Activated naive CD8-positive, alpha-beta T cell (primary cell): Measurements from ENCODE around the gene HABP4.
"Not testable (repeated sequence)": the region's sequence is repeated elsewhere in the genome, so short reads cannot be mapped to it uniquely, and the experiment has no call there.

ENCODE experiments used
- H3K27ac Mint-ChIP-seq: one replicate; pipeline ENCODE4 v1.8.0; 2021; ENCODE audit warnings: mixed read lengths
- H3K27me3 Mint-ChIP-seq: one replicate; pipeline ENCODE4 v1.8.0; 2021; ENCODE audit warnings: mixed read lengths
- H3K36me3 Mint-ChIP-seq: one replicate; pipeline ENCODE4 v1.8.0; 2021; ENCODE audit warnings: mixed read lengths
- H3K4me1 Mint-ChIP-seq: one replicate; pipeline ENCODE4 v1.8.0; 2021; ENCODE audit warnings: low read depth, mixed read lengths
- H3K4me3 Mint-ChIP-seq: one replicate; pipeline ENCODE4 v1.8.0; 2021; ENCODE audit warnings: mild to moderate bottlenecking, mixed read lengths
- H3K9me3 Mint-ChIP-seq: one replicate; pipeline ENCODE4 v1.8.0; 2021; ENCODE audit warnings: low read depth, mixed read lengths

HABP4 gene

DNA sequence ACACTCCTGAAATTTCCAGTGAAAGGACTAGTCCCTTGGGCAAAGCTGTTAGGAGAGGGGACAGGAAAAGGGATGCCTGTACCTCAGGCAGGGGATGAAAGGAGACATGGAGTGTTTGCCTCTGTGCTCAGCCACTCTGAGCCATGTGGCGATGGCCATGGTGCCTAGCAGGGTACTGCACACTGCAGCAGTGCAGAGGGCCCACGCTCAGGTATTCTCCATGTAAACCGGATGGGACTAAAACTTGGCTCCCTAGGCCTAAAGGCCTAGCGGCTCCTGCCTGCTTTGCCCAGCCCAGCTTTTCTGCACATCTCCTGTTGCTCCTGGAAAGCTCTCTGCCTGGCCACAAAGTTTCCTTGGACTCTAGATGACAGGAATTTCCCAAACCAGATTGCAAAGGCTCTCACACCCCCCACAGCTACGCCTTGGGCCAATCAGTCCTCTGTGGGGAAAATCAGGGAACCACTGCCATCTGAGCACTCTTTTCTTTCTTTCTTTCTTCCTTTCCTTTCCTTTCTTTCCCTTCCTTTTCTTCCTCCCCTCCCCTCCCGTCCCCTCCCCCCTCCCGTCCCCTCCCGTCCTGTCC, 44.3 kb downstream of the HABP4 start:
- Mint-ChIP-seq H3K27me3 (no peaks in the 10 kb centered on the region), H3K4me3 (no peak overlapping the region), H3K27ac (no peak overlapping the region), H3K36me3 (peaks cover 4% of the 10 kb centered on the region), H3K9me3 (no peaks in the 10 kb centered on the region), H3K4me1 (peaks cover 9% of the 10 kb centered on the region)

DNA sequence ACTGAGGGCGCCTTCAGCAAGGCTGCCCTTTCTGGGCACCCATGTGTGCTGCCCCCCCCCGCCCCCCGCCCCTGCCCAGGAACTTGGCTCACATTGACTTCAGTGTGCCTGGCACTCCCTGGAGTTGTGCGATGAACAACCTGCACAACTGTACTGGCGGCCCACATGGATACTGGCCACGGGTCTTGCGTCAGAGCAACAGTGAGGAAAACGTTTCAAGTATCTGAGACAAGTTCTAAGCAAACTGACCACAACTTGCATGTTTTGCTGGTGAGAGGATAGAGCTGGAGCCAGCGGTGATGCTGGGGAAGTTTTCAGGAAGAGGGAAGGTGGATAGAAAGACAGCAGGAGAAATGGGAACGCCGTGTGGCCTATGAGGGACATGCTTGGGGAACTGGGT, 45.4 kb downstream of the HABP4 start:
- Mint-ChIP-seq H3K4me3 (no peak overlapping the region), H3K9me3 (no peaks in the 10 kb centered on the region), H3K36me3 (peaks cover 2% of the 10 kb centered on the region), H3K27me3 (no peaks in the 10 kb centered on the region), H3K4me1 (peaks cover 9% of the 10 kb centered on the region), H3K27ac (no peak overlapping the region)

DNA sequence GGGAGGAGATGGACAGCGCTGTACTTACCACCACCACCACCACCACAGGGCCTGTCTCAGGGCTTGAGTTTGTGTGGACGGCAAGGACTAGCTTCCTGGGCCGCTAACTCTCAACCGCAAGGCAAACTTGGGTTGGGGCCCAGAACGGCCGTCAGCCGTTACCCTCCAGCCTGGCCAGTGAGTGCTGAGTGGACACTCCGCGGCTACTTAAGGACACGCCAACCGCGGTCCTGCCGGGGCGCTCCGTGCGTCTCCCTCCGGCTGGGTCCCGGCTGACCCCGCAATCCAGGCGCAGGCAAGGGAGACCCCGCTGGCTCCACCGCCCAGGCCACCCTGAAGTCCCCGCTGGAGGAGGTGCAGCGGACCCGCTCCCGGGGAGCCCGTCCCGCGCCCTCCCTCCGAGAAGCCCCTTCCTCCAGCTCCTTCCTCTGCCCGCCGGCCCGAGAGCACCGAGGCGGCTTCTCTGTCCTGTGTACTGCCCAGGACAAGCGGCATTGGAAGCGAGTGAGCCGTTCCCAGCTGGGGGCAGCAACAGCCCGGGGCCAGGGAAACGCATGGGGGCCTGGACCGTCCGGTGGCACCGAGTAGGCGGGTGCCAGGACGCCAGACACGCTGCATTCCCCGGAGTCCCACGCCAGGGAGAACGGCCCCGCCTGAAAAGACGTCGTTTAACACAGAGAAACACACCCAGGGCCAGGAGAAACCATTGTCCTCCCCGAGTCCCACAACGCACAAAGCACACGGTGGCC, 46.6 kb downstream of the HABP4 start:
- Mint-ChIP-seq H3K27ac (no peak overlapping the region), H3K4me3 (no peak overlapping the region), H3K36me3 (peaks cover 2% of the 10 kb centered on the region), H3K4me1 (peaks cover 4% of the 10 kb centered on the region), H3K9me3 (no peaks in the 10 kb centered on the region), H3K27me3 (no peaks in the 10 kb centered on the region)

DNA sequence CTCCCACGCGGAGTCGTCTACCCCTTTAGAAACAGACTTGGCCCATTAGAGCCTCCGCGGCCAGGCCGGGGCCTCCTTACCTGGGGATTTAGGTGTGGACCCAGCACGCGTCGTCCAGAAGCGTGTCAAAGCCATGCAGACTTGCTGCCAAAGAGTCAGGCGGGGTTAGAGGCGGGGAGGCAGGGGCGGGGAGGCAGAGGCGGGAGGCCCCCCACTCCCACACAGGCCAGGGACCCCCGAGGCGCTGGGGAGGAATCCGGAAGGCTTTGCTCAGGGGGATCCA, 47.1 kb downstream of the HABP4 start:
- H3K4me3 Mint-ChIP-seq = no peak overlapping the region
- no peaks in the 10 kb centered on the region for H3K36me3 Mint-ChIP-seq
- no peaks in the 10 kb centered on the region for H3K27me3 Mint-ChIP-seq
- no peak overlapping the region for H3K27ac Mint-ChIP-seq
- no peaks in the 10 kb centered on the region for H3K9me3 Mint-ChIP-seq
- H3K4me1 Mint-ChIP-seq = no peaks in the 10 kb centered on the region

GRCh38 chr9:96498796-96499195, 48.8 kb downstream of the HABP4 start:
- Mint-ChIP-seq H3K9me3 (no peaks in the 10 kb centered on the region), H3K27me3 (no peaks in the 10 kb centered on the region), H3K36me3 (no peaks in the 10 kb centered on the region), H3K27ac (no peak overlapping the region), H3K4me1 (no peaks in the 10 kb centered on the region), H3K4me3 (no peak overlapping the region)

GRCh38 chr9:96499257-96499656, 49.3 kb downstream of the HABP4 start:
- no peak overlapping the region for H3K4me3 Mint-ChIP-seq
- H3K27me3 Mint-ChIP-seq = no peaks in the 10 kb centered on the region
- no peaks in the 10 kb centered on the region for H3K9me3 Mint-ChIP-seq
- H3K27ac Mint-ChIP-seq = no peak overlapping the region
- no peaks in the 10 kb centered on the region for H3K4me1 Mint-ChIP-seq
- no peaks in the 10 kb centered on the region for H3K36me3 Mint-ChIP-seq

DNA sequence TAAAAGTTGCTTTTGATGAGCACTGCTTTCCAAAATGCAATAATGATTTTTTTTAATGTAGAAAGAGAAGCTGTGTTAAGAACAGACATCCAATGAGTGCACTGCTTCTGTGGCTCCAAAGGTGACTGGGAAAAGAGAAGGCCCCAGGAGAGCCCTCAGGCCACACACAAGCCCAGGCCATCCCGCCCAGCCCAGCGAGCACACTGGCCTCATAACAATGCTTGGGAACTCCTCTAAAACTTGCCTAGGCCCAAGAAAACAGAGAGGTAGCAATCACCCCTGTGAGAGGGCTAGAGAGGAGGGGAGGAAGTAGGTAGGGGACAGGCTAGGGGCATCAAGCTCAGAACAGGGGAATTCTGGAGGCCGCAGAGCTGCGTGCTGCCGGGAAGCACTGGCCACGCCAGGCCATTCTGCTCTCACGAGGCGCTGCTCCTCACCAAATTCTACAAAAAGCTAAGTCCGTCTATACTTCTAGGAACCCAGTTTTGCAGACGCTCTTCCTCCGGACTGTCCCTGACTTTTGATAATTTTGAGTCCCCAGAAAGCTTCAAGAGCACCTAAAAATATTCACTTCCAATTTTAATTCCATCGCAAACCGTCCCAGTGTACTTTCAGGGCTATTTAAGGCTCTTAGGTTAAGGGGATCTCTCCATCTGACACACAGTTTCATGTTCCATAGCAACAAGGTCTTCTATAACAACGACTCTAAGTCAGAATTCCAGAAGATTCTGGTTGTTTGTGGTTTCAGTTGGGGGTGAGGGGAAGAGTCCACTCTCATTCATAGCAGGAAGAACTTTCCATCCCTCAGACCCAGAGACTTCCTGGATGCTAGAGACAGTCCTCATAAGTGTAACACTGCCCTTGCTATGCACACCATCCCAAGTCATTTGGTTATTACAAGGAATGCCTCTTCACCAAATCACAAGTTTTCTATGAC, 51.0 kb downstream of the HABP4 start:
- Mint-ChIP-seq H3K9me3 (no peaks in the 10 kb centered on the region), H3K27ac (no peak overlapping the region), H3K4me3 (no peak overlapping the region), H3K27me3 (no peaks in the 10 kb centered on the region), H3K36me3 (no peaks in the 10 kb centered on the region), H3K4me1 (no peaks in the 10 kb centered on the region)

GRCh38 chr9:96501633-96502538, 51.9 kb downstream of the HABP4 start:
- Mint-ChIP-seq H3K27me3 (no peaks in the 10 kb centered on the region), H3K9me3 (no peaks in the 10 kb centered on the region), H3K4me3 (no peak overlapping the region), H3K4me1 (no peaks in the 10 kb centered on the region), H3K36me3 (no peaks in the 10 kb centered on the region), H3K27ac (no peak overlapping the region)

GRCh38 chr9:96502539-96503373, 52.8 kb downstream of the HABP4 start:
- Mint-ChIP-seq H3K9me3 (no peaks in the 10 kb centered on the region), H3K27me3 (no peaks in the 10 kb centered on the region), H3K36me3 (no peaks in the 10 kb centered on the region), H3K27ac (no peak overlapping the region), H3K4me1 (no peaks in the 10 kb centered on the region), H3K4me3 (no peak overlapping the region)

DNA sequence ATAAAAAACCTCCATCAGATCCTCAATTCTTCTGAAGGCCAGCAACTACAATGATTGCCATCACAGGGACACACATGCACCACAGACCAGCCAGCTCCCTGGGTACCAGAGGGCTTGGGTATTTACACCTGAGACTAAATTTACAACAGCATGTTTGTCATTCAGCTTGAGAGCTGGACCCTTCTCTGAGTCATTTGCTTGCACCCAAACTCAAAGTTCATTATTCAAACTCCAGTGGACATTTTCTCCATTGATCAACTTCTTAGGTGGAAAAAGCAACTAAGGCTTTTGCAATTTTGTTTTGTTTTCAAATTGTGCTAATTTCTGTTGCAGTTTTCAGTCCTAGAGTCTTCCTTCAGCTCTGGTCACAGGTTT, 53.4 kb downstream of the HABP4 start:
- H3K27ac Mint-ChIP-seq, H3K27me3 Mint-ChIP-seq, H3K36me3 Mint-ChIP-seq, H3K9me3 Mint-ChIP-seq, H3K4me1 Mint-ChIP-seq, H3K4me3 Mint-ChIP-seq: not testable (repeated sequence)

DNA sequence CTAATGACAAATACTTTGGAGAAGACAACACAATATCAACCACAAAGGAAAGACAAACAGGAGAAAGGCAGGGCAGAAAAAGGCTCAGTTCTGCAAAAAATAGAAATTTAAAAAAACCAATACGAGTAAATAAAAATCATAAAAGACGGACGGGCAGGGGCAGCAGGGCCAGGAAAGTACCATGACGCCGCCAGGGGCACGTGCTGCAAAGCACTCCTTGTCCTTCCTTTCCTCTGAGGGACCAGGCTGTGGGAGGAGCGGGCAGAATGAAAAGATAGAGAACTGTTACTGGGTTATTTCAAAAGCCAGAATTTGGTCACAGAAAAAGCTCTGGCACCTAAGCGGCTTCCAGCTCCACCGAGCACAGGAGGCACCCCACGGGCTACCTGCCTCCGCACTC, 53.9 kb downstream of the HABP4 start:
- H3K9me3 Mint-ChIP-seq = no peaks in the 10 kb centered on the region
- no peaks in the 10 kb centered on the region for H3K27me3 Mint-ChIP-seq
- H3K27ac Mint-ChIP-seq = no peak overlapping the region
- no peaks in the 10 kb centered on the region for H3K36me3 Mint-ChIP-seq
- H3K4me1 Mint-ChIP-seq = no peaks in the 10 kb centered on the region
- H3K4me3 Mint-ChIP-seq = no peak overlapping the region

- H3K4me1 Mint-ChIP-seq = peaks cover 2% of the 10 kb centered on the region
These were observed 55.5 kb downstream of the HABP4 start for GRCh38 chr9:96505316-96505991.

DNA sequence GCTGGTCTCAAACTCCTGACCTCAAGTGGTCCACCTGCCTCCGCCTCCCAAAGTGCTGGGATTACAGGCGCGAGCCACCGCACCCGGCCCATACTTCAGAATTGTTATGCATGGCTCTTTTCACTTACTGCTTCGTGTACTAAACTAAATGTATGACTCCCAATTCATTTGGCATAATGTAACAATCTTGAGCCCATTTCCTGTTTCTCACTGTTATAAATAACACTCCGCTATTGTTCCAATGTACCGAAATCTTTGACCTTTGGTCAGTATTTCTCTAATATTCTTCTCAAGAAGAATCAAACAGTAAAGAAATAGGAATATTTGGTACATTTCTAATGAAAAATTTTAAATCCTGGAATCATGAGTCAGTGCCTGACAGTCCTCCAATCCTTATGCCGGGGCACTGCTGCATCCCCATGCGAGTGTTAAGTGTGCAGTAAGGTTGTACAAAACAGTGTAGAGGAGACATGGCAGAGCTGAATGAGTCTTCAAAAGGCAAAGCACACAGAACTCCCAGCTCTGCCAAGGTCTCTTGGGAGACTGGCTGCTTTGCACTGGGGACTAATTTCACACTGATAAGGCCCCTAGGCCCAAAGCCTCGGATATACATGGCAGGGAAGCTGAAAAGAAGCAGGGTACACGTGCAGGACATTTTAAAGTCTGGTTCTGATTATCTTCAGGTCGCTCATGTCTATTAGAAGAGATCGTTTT, 58.4 kb downstream of the HABP4 start:
- H3K27ac Mint-ChIP-seq = no peak overlapping the region
- H3K27me3 Mint-ChIP-seq = no peaks in the 10 kb centered on the region
- H3K36me3 Mint-ChIP-seq = no peaks in the 10 kb centered on the region
- no peaks in the 10 kb centered on the region for H3K9me3 Mint-ChIP-seq
- H3K4me1 Mint-ChIP-seq = peaks cover 2% of the 10 kb centered on the region
- no peak overlapping the region for H3K4me3 Mint-ChIP-seq

More at GRCh38 chr9:96505316-96505991, 55.5 kb downstream of the HABP4 start:
- Mint-ChIP-seq H3K36me3 (no peaks in the 10 kb centered on the region), H3K27ac (no peak overlapping the region), H3K27me3 (no peaks in the 10 kb centered on the region), H3K9me3 (no peaks in the 10 kb centered on the region), H3K4me3 (no peak overlapping the region)
